Upper lobe of left lung (tissue), 6 donors: Measurements from ENCODE around the gene RPS6KA2. TPM values are rescaled to one million over a fixed set of nuclear protein-coding genes. Genes with fewer than 3 reads are reported as not detected.
A peak's percentile ranks its signal among the peaks of the same experiment; 100 is the strongest.

Experiments used
- ATAC-seq, 2 donors: fragments of 200-7000 bp; cut with Tn5 transposase; one replicate each; pipeline ENCODE4 v1.9.1; 2022; ENCODE audit warnings: mild to moderate bottlenecking in 2 of 2, moderate library complexity in 2 of 2; ENCODE audit not compliant: low FRiP score in 2 of 2
- DNase-seq, 2 donors: peaks; one replicate each; pipeline ENCODE4 v3.0.0-alpha.2; 2019 to 2020
- H3K27ac ChIP-seq, 4 donors: fragments of 200-600 bp; sonication (generic); one replicate each; pipeline ENCODE4 v1.5.1; 2016 to 2019
- H3K27me3 ChIP-seq, 4 donors: fragments of 200-600 bp; sonication (generic); one replicate each; pipeline ENCODE4 v1.5.1; 2017 to 2019
- H3K36me3 ChIP-seq, 4 donors: fragments of 200-600 bp; sonication (generic); one replicate each; pipeline ENCODE4 v1.5.1; 2016 to 2019
- H3K4me1 ChIP-seq, 4 donors: fragments of 200-600 bp; sonication (generic); one replicate each; pipeline ENCODE4 v1.5.1; 2018 to 2019
- H3K4me3 ChIP-seq, 4 donors: fragments of 200-600 bp; sonication (generic); one replicate each; pipeline ENCODE4 v1.5.1; 2017 to 2019; ENCODE audit warnings: mild to moderate bottlenecking in 2 of 4, moderate library complexity in 1 of 4
- H3K9me3 ChIP-seq, 4 donors: fragments of 200-600 bp; sonication (generic); one replicate each; pipeline ENCODE4 v1.5.1; 2018 to 2019
- CTCF ChIP-seq, 6 experiments: fragments of 450-650 bp in 4 of 6; fragments of 200-600 bp in 2 of 6; sonication (generic) in 2 of 6; IDR thresholded peaks; one replicate each; pipeline ENCODE4 v1.5.1; 2016 to 2019; ENCODE audit warnings: antibody characterized with exemption in 6 of 6
- EP300 ChIP-seq, 4 donors: sonication (generic); formaldehyde crosslinking; IDR thresholded peaks; one replicate each; pipeline ENCODE4 v1.5.1; 2017; ENCODE audit warnings: antibody characterized with exemption in 4 of 4, control low read depth in 2 of 4
- POLR2A ChIP-seq, 4 donors: fragments of 450-650 bp; IDR thresholded peaks; one replicate each; pipeline ENCODE4 v1.5.1; 2016 to 2017; ENCODE audit warnings: antibody characterized with exemption in 4 of 4, mild to moderate bottlenecking in 2 of 4
- POLR2AphosphoS5 ChIP-seq, 2 donors: sonication (generic); formaldehyde crosslinking; IDR thresholded peaks; one replicate each; pipeline ENCODE4 v1.5.1; 2017; ENCODE audit warnings: antibody characterized with exemption in 2 of 2
- WGBS, 2 donors: methylation state at CpG; one replicate each; pipeline ENCODE4 v1.1.5; 2017 to 2018; 5-methylcytosine and 5-hydroxymethylcytosine counted together
- total RNA-seq, 6 donors: library from RNA; depleted of rRNA in 4 of 6; stranded (reverse); fragments of >200 nt in 4 of 6; gene quantifications; one replicate each; pipeline versions ENCODE4 v1.1.0 to v1.2.1, GENCODE V29; 2016 to 2021
- donor health status: DM: no; HTN: no; CAD: no; lungs with moderate emphysema.
- donor health status: DM: no; HTN: yes; CAD: no; lungs with severe emphysema.

The RPS6KA2 gene
- total RNA-seq, 6 donors from 2014 or later = 101 to 233 (median 168) TPM

GRCh38 chr6:166618866-166619761 is 7.9 kb downstream of the RPS6KA2 start:
- no peaks in the 10 kb centered on the region for H3K9me3 ChIP-seq
- WGBS, 2 donors = 92 to 94% methylated on average over 26 to 27 of the region's 27 CpGs
- DNase-seq (peak in 1 of 2 donors; percentile 15), ATAC-seq (no peak)
- H3K27ac ChIP-seq = peak overlapping the region; percentile 66 to 87 (median 77)
- TF ChIP-seq EP300 (IDR thresholded peaks at IDR 0.05) = no peak
- no peak for TF ChIP-seq POLR2AphosphoS5 (IDR thresholded peaks at IDR 0.05)
- TF ChIP-seq CTCF (IDR thresholded peaks at IDR 0.05) = no peak
- no peak for TF ChIP-seq POLR2A (IDR thresholded peaks at IDR 0.05)
- H3K36me3 ChIP-seq = peaks cover 2 to 23% (median 6%) of the 10 kb centered on the region in 4 donors
- peaks cover 78 to 90% (median 87%) of the 10 kb centered on the region in 4 donors for H3K4me1 ChIP-seq
- H3K27me3 ChIP-seq = no peaks in the 10 kb centered on the region
- no peak overlapping the region for H3K4me3 ChIP-seq

GRCh38 chr6:166618251-166618650 is 8.8 kb downstream of the RPS6KA2 start:
- Histone ChIP-seq H3K4me3 (no peak overlapping the region), H3K36me3 (peaks cover 2 to 26% (median 6%) of the 10 kb centered on the region in 4 donors), H3K27ac (peak overlapping the region in 3 of 4 donors; percentile 5 to 66 (median 7)), H3K9me3 (no peaks in the 10 kb centered on the region), H3K4me1 (peaks cover 75 to 90% (median 84%) of the 10 kb centered on the region in 4 donors), H3K27me3 (no peaks in the 10 kb centered on the region)
- no peak for TF ChIP-seq EP300 (IDR thresholded peaks at IDR 0.05)
- TF ChIP-seq POLR2AphosphoS5 (IDR thresholded peaks at IDR 0.05) = no peak
- TF ChIP-seq CTCF (IDR thresholded peaks at IDR 0.05) = no peak
- TF ChIP-seq POLR2A (IDR thresholded peaks at IDR 0.05) = no peak
- WGBS, 2 donors = 92 to 97% methylated on average over 4 of the region's 4 CpGs
- ATAC-seq = no peak
- DNase-seq = no peak

- no peak overlapping the region for H3K4me3 ChIP-seq
- peak overlapping the region in 3 of 4 donors; percentile 27 to 66 (median 60) for H3K27ac ChIP-seq
- 77 to 89% methylated on average over 7 of the region's 7 CpGs for WGBS, 2 donors
- ATAC-seq (no peak), DNase-seq (no peak)
- H3K4me1 ChIP-seq = peaks cover 66 to 84% (median 77%) of the 10 kb centered on the region in 4 donors
- no peaks in the 10 kb centered on the region for H3K9me3 ChIP-seq
- H3K27me3 ChIP-seq = no peaks in the 10 kb centered on the region
- TF ChIP-seq CTCF (IDR thresholded peaks at IDR 0.05) (no peak), POLR2AphosphoS5 (IDR thresholded peaks at IDR 0.05) (no peak), EP300 (IDR thresholded peaks at IDR 0.05) (no peak), POLR2A (IDR thresholded peaks at IDR 0.05) (no peak)
- H3K36me3 ChIP-seq = peaks cover 2 to 30% (median 8%) of the 10 kb centered on the region in 4 donors
Observed at GRCh38 chr6:166617359-166617758, 9.7 kb downstream of the RPS6KA2 start.

- peak overlapping the region; percentile 52 to 88 (median 69) for H3K27ac ChIP-seq
- no peak for ATAC-seq
- no peaks in the 10 kb centered on the region for H3K9me3 ChIP-seq
- H3K27me3 ChIP-seq = no peaks in the 10 kb centered on the region
- H3K4me1 ChIP-seq = peaks cover 65 to 80% (median 70%) of the 10 kb centered on the region in 4 donors
- peak; percentile 17 to 50 for DNase-seq
- 79 to 88% methylated on average over 14 to 22 of the region's 22 CpGs for WGBS, 2 donors
- no peak for TF ChIP-seq CTCF (IDR thresholded peaks at IDR 0.05)
- TF ChIP-seq POLR2A (IDR thresholded peaks at IDR 0.05) = no peak
- no peak for TF ChIP-seq POLR2AphosphoS5 (IDR thresholded peaks at IDR 0.05)
- no peak for TF ChIP-seq EP300 (IDR thresholded peaks at IDR 0.05)
- H3K36me3 ChIP-seq = peaks cover 2 to 36% (median 8%) of the 10 kb centered on the region in 4 donors
- no peak overlapping the region for H3K4me3 ChIP-seq
Observed at GRCh38 chr6:166616261-166617238, 10.5 kb downstream of the RPS6KA2 start.
